Muscle layer of duodenum (tissue), 2 donors: Measurements from ENCODE around the gene TTC33.

Experiments
- H3K27ac ChIP-seq: one replicate; pipeline ENCODE4 v1.7.0; 2013; ENCODE audit warnings: mild to moderate bottlenecking, low read length
- H3K27me3 ChIP-seq: one replicate; pipeline ENCODE4 v1.7.0; 2013; ENCODE audit warnings: low read depth, mild to moderate bottlenecking, control low read depth, low read length
- H3K36me3 ChIP-seq, 2 donors: one replicate each; pipeline ENCODE4 v1.7.0; 2013; ENCODE audit warnings: low read length in 2 of 2, control low read depth in 1 of 2, mild to moderate bottlenecking in 1 of 2; ENCODE audit not compliant: insufficient read depth in 2 of 2, control insufficient read depth in 1 of 2
- H3K4me1 ChIP-seq, 2 donors: one replicate each; pipeline ENCODE4 v1.7.0; 2013; ENCODE audit warnings: low read length in 2 of 2, mild to moderate bottlenecking in 2 of 2, control low read depth in 1 of 2, moderate library complexity in 1 of 2; ENCODE audit not compliant: insufficient read depth in 2 of 2, control insufficient read depth in 1 of 2
- H3K4me3 ChIP-seq, 2 donors: one replicate each; pipeline ENCODE4 v1.7.0; 2013; ENCODE audit warnings: low read length in 2 of 2, low read depth in 1 of 2, mild to moderate bottlenecking in 1 of 2
- H3K9me3 ChIP-seq, 2 donors: one replicate each; pipeline ENCODE4 v1.7.0; 2013; ENCODE audit warnings: low read length in 2 of 2, control low read depth in 1 of 2, mild to moderate bottlenecking in 1 of 2; ENCODE audit not compliant: control insufficient read depth in 1 of 2
- donor health status: healthy.

Gene TTC33

DNA sequence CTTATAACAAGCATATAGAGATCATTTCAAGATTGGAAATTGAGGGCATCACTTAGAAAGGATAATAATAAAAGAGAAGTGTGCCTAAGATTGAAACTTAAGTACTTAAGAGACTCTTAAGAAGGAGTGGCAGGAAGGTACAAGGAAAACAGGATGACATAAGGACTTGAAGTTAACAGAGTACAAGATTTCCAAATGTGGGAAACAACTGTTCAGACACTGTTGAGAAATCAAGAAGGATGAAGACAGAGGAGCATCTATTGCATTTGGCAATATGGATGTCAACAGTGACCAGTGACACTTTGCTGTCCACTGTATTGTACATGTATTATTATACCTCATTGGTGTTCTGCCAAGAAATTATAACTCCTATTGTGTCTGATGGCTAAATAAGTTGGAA is 233.8 kb downstream of the TTC33 start:
- Histone ChIP-seq H3K27ac (no peak overlapping the region), H3K9me3 (no peaks in the 10 kb centered on the region), H3K4me3 (no peak overlapping the region), H3K36me3 (no peaks in the 10 kb centered on the region), H3K27me3 (no peaks in the 10 kb centered on the region), H3K4me1 (peaks cover 0 to 5% of the 10 kb centered on the region in 2 donors)

DNA sequence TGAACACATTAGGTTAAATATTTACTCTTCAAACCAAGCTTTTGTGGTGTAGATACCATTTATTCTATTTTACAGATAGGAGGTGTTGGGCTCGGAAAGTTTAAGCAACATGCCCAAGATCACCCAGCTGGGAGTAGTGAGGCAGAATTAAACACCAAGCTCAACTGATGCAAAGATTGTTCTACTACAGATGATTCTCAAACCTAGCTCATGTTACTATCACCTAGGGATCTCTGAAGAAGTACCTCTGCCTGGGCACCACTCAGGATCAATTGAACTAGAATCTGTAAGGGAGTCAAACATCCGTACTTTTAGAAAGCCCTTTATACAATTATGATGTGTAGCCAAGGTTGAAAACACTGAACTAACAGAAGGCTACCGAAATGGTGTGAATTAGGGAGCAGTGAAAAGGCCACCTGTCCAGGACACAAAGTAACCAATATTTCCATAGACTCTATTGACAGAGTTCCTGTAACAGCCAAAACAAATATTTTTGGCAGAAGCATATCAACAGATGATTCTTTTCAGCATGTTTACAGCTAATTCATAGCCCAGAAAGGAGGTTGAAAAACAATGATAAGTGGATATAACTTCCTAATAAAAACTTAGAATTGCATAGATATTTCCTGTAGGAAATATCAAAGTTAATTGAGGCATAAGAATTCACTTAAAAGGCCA is 234.5 kb downstream of the TTC33 start:
- no peaks in the 10 kb centered on the region for H3K27me3 ChIP-seq
- H3K4me1 ChIP-seq, result peaks cover 0 to 5% of the 10 kb centered on the region in 2 donors
- no peak overlapping the region for H3K27ac ChIP-seq
- no peak overlapping the region for H3K4me3 ChIP-seq
- H3K9me3 ChIP-seq, result no peaks in the 10 kb centered on the region
- H3K36me3 ChIP-seq, result no peaks in the 10 kb centered on the region

DNA sequence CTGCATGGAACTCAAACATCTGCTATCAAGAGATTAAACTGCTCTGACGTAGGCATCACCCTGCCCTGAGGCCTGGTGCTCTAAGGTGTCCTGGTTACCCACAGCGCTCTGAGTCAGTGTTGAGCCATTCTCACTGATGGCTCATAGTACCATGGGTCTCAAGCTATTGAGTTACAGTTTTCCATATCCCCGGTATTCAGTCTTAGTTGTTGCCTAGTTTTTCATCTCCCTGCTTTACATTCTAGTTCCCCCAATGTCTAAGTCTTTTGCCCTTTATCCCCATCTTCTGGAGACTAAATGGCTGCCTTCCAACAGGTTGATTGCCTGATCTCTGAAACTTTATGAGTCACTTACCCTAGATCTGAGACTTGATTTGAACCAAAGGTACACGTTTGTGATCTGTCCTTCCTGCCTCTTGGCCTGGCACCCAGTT is 237.3 kb downstream of the TTC33 start:
- Histone ChIP-seq H3K4me3 (no peak overlapping the region), H3K27ac (no peak overlapping the region), H3K36me3 (no peaks in the 10 kb centered on the region), H3K27me3 (no peaks in the 10 kb centered on the region), H3K9me3 (no peaks in the 10 kb centered on the region), H3K4me1 (peaks cover 0 to 5% of the 10 kb centered on the region in 2 donors)

DNA sequence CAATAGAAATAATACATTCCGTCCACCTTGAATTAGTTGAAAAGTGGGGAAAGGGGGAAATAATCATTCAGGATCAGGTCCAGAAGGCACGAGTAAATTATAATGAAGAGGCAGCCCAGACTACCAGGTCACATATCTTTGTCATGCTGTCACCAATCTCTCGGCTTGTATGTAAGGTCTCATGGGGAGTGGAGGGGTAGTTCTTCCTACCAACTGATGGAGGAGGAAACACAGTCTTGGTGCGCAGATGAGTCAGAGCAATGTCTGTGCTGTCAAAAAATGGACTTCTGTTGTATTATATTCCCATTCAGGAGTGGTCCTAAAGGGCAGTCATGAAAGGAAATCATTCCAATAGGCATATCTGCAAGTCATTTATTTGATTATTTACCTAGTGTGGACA is 240.3 kb downstream of the TTC33 start:
- H3K4me1 ChIP-seq, result no peaks in the 10 kb centered on the region
- H3K9me3 ChIP-seq, result no peaks in the 10 kb centered on the region
- H3K27ac ChIP-seq, result no peak overlapping the region
- no peak overlapping the region for H3K4me3 ChIP-seq
- H3K36me3 ChIP-seq, result no peaks in the 10 kb centered on the region
- no peaks in the 10 kb centered on the region for H3K27me3 ChIP-seq

- Histone ChIP-seq H3K27ac (no peak overlapping the region), H3K9me3 (no peaks in the 10 kb centered on the region), H3K4me1 (no peaks in the 10 kb centered on the region), H3K36me3 (no peaks in the 10 kb centered on the region), H3K4me3 (no peak overlapping the region), H3K27me3 (no peaks in the 10 kb centered on the region)
Measured at GRCh38 chr5:40514976-40515375, 240.8 kb downstream of the TTC33 start.

DNA sequence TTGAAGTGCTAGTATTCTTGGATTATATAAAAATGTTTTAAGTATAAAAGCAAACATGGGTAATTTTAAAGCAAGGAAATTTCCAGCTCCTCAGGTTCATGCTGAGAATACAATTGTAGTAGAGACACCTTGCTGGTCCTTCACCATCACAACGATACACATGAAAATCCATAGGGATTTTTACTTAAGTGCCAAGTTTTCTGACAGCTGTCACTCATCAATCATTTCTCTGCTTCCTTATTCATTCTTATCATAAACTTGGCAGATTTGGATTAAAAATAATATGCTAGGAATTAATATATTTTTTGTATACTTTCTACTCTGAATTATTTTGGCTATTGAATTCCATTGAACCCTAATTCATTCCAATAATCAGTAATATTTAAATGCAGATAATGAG is 244.0 kb downstream of the TTC33 start:
- Histone ChIP-seq H3K36me3 (no peaks in the 10 kb centered on the region), H3K27me3 (no peaks in the 10 kb centered on the region), H3K4me3 (no peak overlapping the region), H3K4me1 (no peaks in the 10 kb centered on the region), H3K27ac (no peak overlapping the region), H3K9me3 (no peaks in the 10 kb centered on the region)

GRCh38 chr5:40507095-40507494 is 248.7 kb downstream of the TTC33 start:
- no peaks in the 10 kb centered on the region for H3K36me3 ChIP-seq
- H3K4me1 ChIP-seq, result no peaks in the 10 kb centered on the region
- no peak overlapping the region for H3K4me3 ChIP-seq
- no peaks in the 10 kb centered on the region for H3K9me3 ChIP-seq
- no peak overlapping the region for H3K27ac ChIP-seq
- no peaks in the 10 kb centered on the region for H3K27me3 ChIP-seq

DNA sequence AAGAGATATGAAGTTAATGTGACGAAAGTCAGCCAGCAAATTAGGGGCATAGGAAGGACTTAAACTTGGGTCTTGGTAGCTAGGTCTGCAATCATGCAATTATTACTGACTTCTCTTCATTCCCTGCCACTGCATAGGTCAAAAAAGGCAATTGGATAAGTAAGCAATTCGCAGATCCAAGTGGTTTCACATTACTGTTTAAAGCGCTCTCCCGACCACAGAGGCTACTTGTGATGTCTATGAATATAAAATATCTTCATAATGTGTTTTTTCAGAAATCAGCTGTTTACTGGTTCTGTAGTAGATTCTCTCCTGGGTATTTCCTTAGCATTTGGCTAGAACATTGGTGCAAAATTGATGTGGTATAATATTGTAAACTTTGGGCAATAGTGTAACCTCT is 250.7 kb downstream of the TTC33 start:
- Histone ChIP-seq H3K27ac (no peak overlapping the region), H3K27me3 (no peaks in the 10 kb centered on the region), H3K4me3 (no peak overlapping the region), H3K4me1 (no peaks in the 10 kb centered on the region), H3K9me3 (no peaks in the 10 kb centered on the region), H3K36me3 (no peaks in the 10 kb centered on the region)

- no peaks in the 10 kb centered on the region for H3K36me3 ChIP-seq
- no peaks in the 10 kb centered on the region for H3K4me1 ChIP-seq
- H3K27ac ChIP-seq, result no peak overlapping the region
Measured at GRCh38 chr5:40503439-40503838, 252.3 kb downstream of the TTC33 start.

DNA sequence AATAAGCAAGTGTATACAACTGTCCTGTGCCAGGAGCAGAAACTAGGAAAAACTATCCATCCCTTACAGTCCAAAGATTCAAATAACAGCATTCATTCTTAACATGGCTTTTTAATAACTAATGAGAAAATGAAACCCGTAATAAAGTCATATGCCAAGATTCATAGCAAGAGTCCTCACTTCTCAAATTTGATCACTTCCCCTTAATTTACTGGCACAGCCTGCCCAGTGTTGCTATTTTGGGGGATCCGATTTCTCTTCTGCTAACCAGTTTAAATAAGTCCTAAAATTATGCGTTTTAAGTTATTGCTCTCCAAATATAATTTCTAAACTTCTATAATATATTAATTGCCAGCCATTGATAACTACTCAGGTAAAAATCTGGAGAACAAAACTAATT is 253.0 kb downstream of the TTC33 start:
- H3K4me1 ChIP-seq, result no peaks in the 10 kb centered on the region
- no peak overlapping the region for H3K27ac ChIP-seq
- H3K9me3 ChIP-seq, result no peaks in the 10 kb centered on the region
- H3K36me3 ChIP-seq, result no peaks in the 10 kb centered on the region
- no peak overlapping the region for H3K4me3 ChIP-seq
- no peaks in the 10 kb centered on the region for H3K27me3 ChIP-seq

More at GRCh38 chr5:40503439-40503838, 252.3 kb downstream of the TTC33 start:
- Histone ChIP-seq H3K9me3 (no peaks in the 10 kb centered on the region), H3K4me3 (no peak overlapping the region), H3K27me3 (no peaks in the 10 kb centered on the region)

GRCh38 chr5:40501711-40502444 is 253.9 kb downstream of the TTC33 start:
- no peaks in the 10 kb centered on the region for H3K36me3 ChIP-seq
- no peaks in the 10 kb centered on the region for H3K4me1 ChIP-seq
- no peaks in the 10 kb centered on the region for H3K9me3 ChIP-seq
- no peak overlapping the region for H3K4me3 ChIP-seq
- no peak overlapping the region for H3K27ac ChIP-seq
- no peaks in the 10 kb centered on the region for H3K27me3 ChIP-seq
